GM06990 (cell line): Measurements from ENCODE around the gene DTNBP1.

Experiments used
- DNase-seq: peaks from one replicate; pipeline ENCODE4 v3.0.0-alpha.2; 2011; ENCODE audit not compliant: insufficient read length; ENCODE audit errors: extremely low read depth
- H3K27me3 ChIP-seq: replicated peaks from 2 replicates; pipeline ENCODE4 v1.6.0; 2011; ENCODE audit warnings: low read length; ENCODE audit not compliant: control insufficient read depth, insufficient read depth
- H3K36me3 ChIP-seq: 2 replicates; pipeline ENCODE4 v1.5.1; 2011; ENCODE audit warnings: low read length; ENCODE audit not compliant: control insufficient read depth, insufficient read depth
- H3K4me3 ChIP-seq: replicated peaks from 2 replicates; pipeline ENCODE4 v1.5.1; 2011; ENCODE audit warnings: low read depth, mild to moderate bottlenecking, control low read depth, low read length
- CTCF ChIP-seq: IDR thresholded peaks from 2 replicates; pipeline ENCODE4 v1.5.1; 2011; ENCODE audit warnings: low read length, control low read depth, mild to moderate bottlenecking, inconsistent platforms; ENCODE audit not compliant: insufficient read depth, poor library complexity, severe bottlenecking

The DTNBP1 gene

GRCh38 chr6:15616261-15616660 lies 46.6 kb downstream of the DTNBP1 start:
- H3K36me3 ChIP-seq: peaks cover 3% of the 10 kb centered on the region
- no peaks in the 10 kb centered on the region for H3K27me3 ChIP-seq
- no peak overlapping the region for H3K4me3 ChIP-seq
- DNase-seq: no peak
- TF ChIP-seq CTCF: no peak

- H3K4me3 ChIP-seq: no peak overlapping the region
- H3K36me3 ChIP-seq: peaks cover 3% of the 10 kb centered on the region
- TF ChIP-seq CTCF: no peak
- DNase-seq: no peak
- H3K27me3 ChIP-seq: no peaks in the 10 kb centered on the region
Measured at GRCh38 chr6:15615802-15616201, 47.0 kb downstream of the DTNBP1 start.

- H3K27me3 ChIP-seq: no peaks in the 10 kb centered on the region
- no peak for DNase-seq
- no peak for TF ChIP-seq CTCF
- H3K4me3 ChIP-seq: no peak overlapping the region
- H3K36me3 ChIP-seq: peaks cover 3% of the 10 kb centered on the region
Measured at GRCh38 chr6:15614277-15614676, 48.6 kb downstream of the DTNBP1 start.

GRCh38 chr6:15608396-15608795 lies 54.4 kb downstream of the DTNBP1 start:
- DNase-seq: no peak
- Histone ChIP-seq H3K27me3 (no peaks in the 10 kb centered on the region), H3K4me3 (no peak overlapping the region), H3K36me3 (0 out of 2 replicates have a peak, but pooled peaks cover 2% of the 10 kb centered on the region)
- no peak for TF ChIP-seq CTCF

GRCh38 chr6:15607603-15608002 lies 55.2 kb downstream of the DTNBP1 start:
- Histone ChIP-seq H3K4me3 (no peak overlapping the region), H3K27me3 (no peaks in the 10 kb centered on the region), H3K36me3 (0 out of 2 replicates have a peak, but pooled peaks cover 2% of the 10 kb centered on the region)
- DNase-seq: no peak
- no peak for TF ChIP-seq CTCF

GRCh38 chr6:15606347-15606746 lies 56.5 kb downstream of the DTNBP1 start:
- H3K4me3 ChIP-seq: no peak overlapping the region
- H3K27me3 ChIP-seq: no peaks in the 10 kb centered on the region
- no peak for TF ChIP-seq CTCF
- no peak for DNase-seq
- H3K36me3 ChIP-seq: peaks cover 2% of the 10 kb centered on the region; the same call in 1 of the 2 replicates
